A673 (cell line): ENCODE data around the gene KCNQ2. TPM values are rescaled to one million over a fixed set of nuclear protein-coding genes. Genes with fewer than 3 reads are reported as not detected.

Experiments used
- BruUV-seq: library from RNA; stranded (reverse); fragments of 400-500 nt; replicated peaks from 2 replicates; lab custom pipeline; 2021; lab: Mats Ljungman, UMichigan
- CTCF ChIA-PET: fragments of 300-600 bp; sonication (Branson Sonifier 250); formaldehyde crosslinking; loops from one replicate; lab custom pipeline; 2022; ENCODE audit warnings: antibody characterized with exemption; lab: Charles Lee
- POLR2A ChIA-PET: fragments of 300-600 bp; sonication (Branson Sonifier 250); formaldehyde crosslinking; loops from one replicate; lab custom pipeline; 2022; ENCODE audit warnings: antibody characterized with exemption; ENCODE audit not compliant: low non-redundant PET; lab: Charles Lee
- DNase-seq: peaks from one replicate; pipeline ENCODE4 v3.0.0-alpha.2; 2015; ENCODE audit warnings: low spot score
- H3K27ac ChIP-seq: fragments of 200-600 bp; sonication (generic); 2 replicates; pipeline ENCODE4 v1.5.1; 2016; ENCODE audit warnings: mixed run types, low read depth, mild to moderate bottlenecking, mixed read lengths, antibody characterized with exemption, low read length; ENCODE audit not compliant: poor library complexity, severe bottlenecking
- H3K27me3 ChIP-seq: fragments of 200-600 bp; sonication (generic); replicated peaks from 2 replicates; pipeline ENCODE4 v1.6.1; 2017; ENCODE audit warnings: mixed run types, low read depth, mild to moderate bottlenecking, mixed read lengths, antibody characterized with exemption, low read length; ENCODE audit not compliant: insufficient read depth, poor library complexity
- H3K36me3 ChIP-seq: fragments of 200-600 bp; sonication (generic); 2 replicates; pipeline ENCODE4 v1.6.1; 2016; ENCODE audit warnings: mixed run types, mild to moderate bottlenecking, mixed read lengths, antibody characterized with exemption, low read length; ENCODE audit not compliant: insufficient read depth, poor library complexity, severe bottlenecking
- H3K4me1 ChIP-seq: fragments of 200-600 bp; sonication (generic); 2 replicates; pipeline ENCODE4 v1.6.1; 2017; ENCODE audit warnings: mixed run types, mild to moderate bottlenecking, mixed read lengths, antibody characterized with exemption, low read length; ENCODE audit not compliant: insufficient read depth, poor library complexity, severe bottlenecking
- H3K4me3 ChIP-seq: fragments of 200-600 bp; sonication (generic); 2 replicates; pipeline ENCODE4 v1.5.1; 2016; ENCODE audit warnings: low read depth, mixed run types, mild to moderate bottlenecking, mixed read lengths, low read length; ENCODE audit not compliant: poor library complexity, severe bottlenecking
- H3K9me3 ChIP-seq: fragments of 200-600 bp; sonication (generic); 2 replicates; pipeline ENCODE4 v1.6.1; 2016; ENCODE audit warnings: mixed run types, low read depth, mild to moderate bottlenecking, mixed read lengths, antibody characterized with exemption, low read length; ENCODE audit not compliant: poor library complexity, severe bottlenecking
- CTCF ChIP-seq: fragments of 300-800, 200-600 bp; sonication (generic); conservative IDR thresholded peaks from 2 replicates; pipeline ENCODE4 v1.5.1; 2017; ENCODE audit warnings: low read depth, mild to moderate bottlenecking, antibody characterized with exemption, low read length, moderate library complexity, mixed read lengths
- EZH2 ChIP-seq: fragments of 200-600 bp; sonication (generic); IDR thresholded peaks from 2 replicates; pipeline ENCODE4 v1.6.1; 2017; ENCODE audit warnings: borderline replicate concordance, low read depth, mild to moderate bottlenecking, mixed read lengths, antibody characterized with exemption, low read length; ENCODE audit not compliant: poor library complexity, severe bottlenecking
- intact Hi-C: fragments of 100-400 bp; cut with micrococcal nuclease; formaldehyde crosslinking; loops from one replicate; pipeline ENCODE4 v1.10.0; 2022; ENCODE audit not compliant: unreplicated experiment
- total RNA-seq: library from RNA; stranded (reverse); gene quantifications from 2 replicates; pipeline ENCODE4 v1.2.3, GENCODE V29; 2021

Gene KCNQ2
- total RNA-seq, 1 experiment from 2014 or later, result 6.6 TPM

DNA sequence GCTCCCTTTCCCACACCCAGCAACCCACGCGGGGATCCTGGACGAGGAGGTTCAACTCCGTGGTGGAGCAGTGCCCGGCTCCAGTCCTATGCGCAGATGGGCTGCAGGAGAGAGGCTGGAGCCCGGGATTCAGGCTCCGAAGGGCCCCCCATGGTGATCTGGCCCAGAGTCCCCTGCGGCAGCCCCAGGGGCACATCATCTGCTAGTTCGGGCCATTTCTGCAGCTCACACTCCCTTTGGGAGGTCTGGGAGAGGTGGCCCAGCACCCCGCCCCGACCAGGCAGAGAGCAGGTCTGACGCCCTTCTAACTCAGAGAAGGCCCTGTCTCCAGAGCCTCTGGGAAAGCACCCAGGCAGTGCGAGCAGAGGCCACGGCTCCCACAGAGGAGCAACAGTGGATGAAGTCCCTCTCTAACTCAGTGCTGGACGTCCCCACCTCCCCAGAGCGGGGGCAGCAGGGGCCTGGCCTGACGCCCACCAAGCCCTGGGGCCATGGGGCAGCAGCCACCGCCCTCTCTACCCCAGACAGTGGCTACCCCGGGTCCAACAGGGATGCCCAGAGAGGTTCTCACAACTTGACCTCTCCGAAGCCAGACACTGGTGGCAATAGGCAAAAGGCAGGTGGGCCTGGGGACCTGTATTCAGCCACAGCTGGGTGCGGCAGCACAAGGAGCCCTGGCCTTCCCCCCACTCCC, 3.3 kb downstream of the KCNQ2 start:
- Histone ChIP-seq H3K27ac (no peak overlapping the region), H3K36me3 (no peaks in the 10 kb centered on the region), H3K27me3 (peaks cover 22% of the 10 kb centered on the region), H3K4me1 (peaks cover 10% of the 10 kb centered on the region), H3K9me3 (no peaks in the 10 kb centered on the region), H3K4me3 (no peak overlapping the region)
- ChIA-PET CTCF (no interaction called here), POLR2A (no interaction called here)
- intact Hi-C loops, result no loop called here
- TF ChIP-seq CTCF (no peak), EZH2 (no peak)
- no peak for DNase-seq
- BruUV-seq, result no TSS peak

DNA sequence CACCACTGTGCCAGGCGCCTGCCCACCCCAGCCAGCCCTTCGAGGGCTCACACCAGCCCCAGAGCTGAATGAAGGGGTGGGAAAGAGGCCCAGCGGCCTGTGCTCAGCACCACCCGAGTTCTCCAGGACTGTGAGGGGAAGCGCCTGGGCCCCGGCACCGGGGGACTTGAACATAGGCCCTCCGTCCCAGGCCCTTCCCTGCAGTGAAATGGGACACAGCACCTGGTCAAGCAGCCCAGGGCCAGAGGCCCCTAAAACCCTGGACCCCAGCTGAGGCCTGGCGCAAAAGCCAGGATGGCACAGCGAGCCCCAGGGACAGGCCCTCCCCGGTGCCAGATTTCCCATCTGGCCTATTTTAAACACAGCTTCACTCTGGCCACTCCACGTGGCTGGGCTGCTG, 4.0 kb downstream of the KCNQ2 start:
- peaks cover 26% of the 10 kb centered on the region for H3K27me3 ChIP-seq
- no peaks in the 10 kb centered on the region for H3K36me3 ChIP-seq
- ChIA-PET CTCF (no interaction called here), POLR2A (no interaction called here)
- DNase-seq, result no peak
- H3K4me1 ChIP-seq, result peaks cover 5% of the 10 kb centered on the region
- no TSS peak for BruUV-seq
- no peaks in the 10 kb centered on the region for H3K9me3 ChIP-seq
- no peak overlapping the region for H3K4me3 ChIP-seq
- H3K27ac ChIP-seq, result no peak overlapping the region
- no peak for TF ChIP-seq EZH2
- TF ChIP-seq CTCF, result no peak
- intact Hi-C loops, result no loop called here

GRCh38 chr20:63467294-63468083, 5.0 kb downstream of the KCNQ2 start:
- Histone ChIP-seq H3K27ac (no peak overlapping the region), H3K9me3 (no peaks in the 10 kb centered on the region), H3K27me3 (peaks cover 26% of the 10 kb centered on the region), H3K4me1 (no peaks in the 10 kb centered on the region), H3K36me3 (no peaks in the 10 kb centered on the region), H3K4me3 (no peak overlapping the region)
- POLR2A ChIA-PET, result no interaction called here
- TF ChIP-seq EZH2 (no peak), CTCF (no peak)
- no peak for DNase-seq
- intact Hi-C loops, result no loop called here
- no TSS peak for BruUV-seq
- CTCF ChIA-PET, result no interaction called here
